ENCODE results near the gene SYNM. TPM values are rescaled to one million over a fixed set of nuclear protein-coding genes. Genes with fewer than 3 reads are reported as not detected.

SYNM gene
- polyA plus RNA-seq, 1 experiment, result 1.8 TPM

- ChIA-PET POLR2A (no interaction called here), CTCF (interaction anchor here (0.9 kb wide), 1 partner anchor 38 kb away, joined by 8 read pairs; no protein-coding TSS in a partner anchor)
- TF ChIP-seq, protein P1, sequence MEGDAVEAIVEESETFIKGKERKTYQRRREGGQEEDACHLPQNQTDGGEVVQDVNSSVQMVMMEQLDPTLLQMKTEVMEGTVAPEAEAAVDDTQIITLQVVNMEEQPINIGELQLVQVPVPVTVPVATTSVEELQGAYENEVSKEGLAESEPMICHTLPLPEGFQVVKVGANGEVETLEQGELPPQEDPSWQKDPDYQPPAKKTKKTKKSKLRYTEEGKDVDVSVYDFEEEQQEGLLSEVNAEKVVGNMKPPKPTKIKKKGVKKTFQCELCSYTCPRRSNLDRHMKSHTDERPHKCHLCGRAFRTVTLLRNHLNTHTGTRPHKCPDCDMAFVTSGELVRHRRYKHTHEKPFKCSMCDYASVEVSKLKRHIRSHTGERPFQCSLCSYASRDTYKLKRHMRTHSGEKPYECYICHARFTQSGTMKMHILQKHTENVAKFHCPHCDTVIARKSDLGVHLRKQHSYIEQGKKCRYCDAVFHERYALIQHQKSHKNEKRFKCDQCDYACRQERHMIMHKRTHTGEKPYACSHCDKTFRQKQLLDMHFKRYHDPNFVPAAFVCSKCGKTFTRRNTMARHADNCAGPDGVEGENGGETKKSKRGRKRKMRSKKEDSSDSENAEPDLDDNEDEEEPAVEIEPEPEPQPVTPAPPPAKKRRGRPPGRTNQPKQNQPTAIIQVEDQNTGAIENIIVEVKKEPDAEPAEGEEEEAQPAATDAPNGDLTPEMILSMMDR (IDR thresholded peaks at IDR 0.05; ENCODE audit: insufficient read depth, low read depth, low read length), result no peak
- Histone ChIP-seq H3K36me3 (ENCODE audit: control insufficient read depth, insufficient read depth, low read length) (peaks cover 2% of the 10 kb centered on the region), H3K27me3 (ENCODE audit: control insufficient read depth, insufficient read depth, low read length) (no peaks in the 10 kb centered on the region), H3K4me3 (ENCODE audit: low read depth, low read length) (no peak overlapping the region)
- DNase-seq (ENCODE audit: low read depth), result no peak
Observed at GRCh38 chr15:99139276-99139675, 34.4 kb downstream of the SYNM start.

DNA sequence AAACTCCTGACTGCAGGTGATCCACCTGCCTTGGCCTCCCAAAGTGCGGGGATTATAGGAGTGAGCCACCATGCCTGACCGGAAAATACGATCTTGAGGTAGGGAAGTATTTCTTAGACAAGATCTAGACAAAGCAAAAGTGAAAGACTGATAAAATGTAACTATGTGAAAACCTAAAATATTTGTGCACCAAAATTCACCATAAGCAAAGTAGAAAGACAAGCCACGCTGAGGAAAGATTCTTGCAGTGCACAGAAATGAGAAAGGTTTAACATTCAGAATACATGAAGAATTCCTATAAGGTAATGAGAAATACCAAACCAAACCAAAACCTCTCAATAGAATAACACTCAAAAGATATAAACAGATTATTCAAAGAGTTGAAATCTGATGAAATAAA is 35.7 kb downstream of the SYNM start:
- ChIA-PET CTCF (no interaction called here), POLR2A (no interaction called here)
- no peaks in the 10 kb centered on the region for H3K27me3 ChIP-seq (ENCODE audit: control insufficient read depth, insufficient read depth, low read length)
- no peak overlapping the region for H3K4me3 ChIP-seq (ENCODE audit: low read depth, low read length)
- peaks cover 2% of the 10 kb centered on the region for H3K36me3 ChIP-seq (ENCODE audit: control insufficient read depth, insufficient read depth, low read length)
- TF ChIP-seq, protein P1 (IDR thresholded peaks at IDR 0.05; ENCODE audit: insufficient read depth, low read depth, low read length), result no peak
- DNase-seq (ENCODE audit: low read depth), result no peak

GRCh38 chr15:99141943-99142342 is 37.1 kb downstream of the SYNM start:
- TF ChIP-seq, protein P1 (IDR thresholded peaks at IDR 0.05; ENCODE audit: insufficient read depth, low read depth, low read length), result no peak
- peaks cover under 1% of the 10 kb centered on the region for H3K36me3 ChIP-seq (ENCODE audit: control insufficient read depth, insufficient read depth, low read length)
- CTCF ChIA-PET, result interaction anchor here (1.1 to 1.7 kb wide), 3 partner anchors 11 to 41 kb away, joined by 3 to 5 read pairs (median 3); no protein-coding TSS in a partner anchor
- H3K27me3 ChIP-seq (ENCODE audit: control insufficient read depth, insufficient read depth, low read length), result no peaks in the 10 kb centered on the region
- H3K4me3 ChIP-seq (ENCODE audit: low read depth, low read length), result no peak overlapping the region
- no peak for DNase-seq (ENCODE audit: low read depth)
- POLR2A ChIA-PET, result no interaction called here

- TF ChIP-seq, protein P1 (IDR thresholded peaks at IDR 0.05; ENCODE audit: insufficient read depth, low read depth, low read length), result no peak
- CTCF ChIA-PET, result interaction anchor here (1.1 to 1.7 kb wide), 3 partner anchors 36 to 546 kb away, joined by 3 to 5 read pairs (median 3); no protein-coding TSS in a partner anchor
- Histone ChIP-seq H3K36me3 (ENCODE audit: control insufficient read depth, insufficient read depth, low read length) (no peaks in the 10 kb centered on the region; the same call in none of the 2 replicates), H3K4me3 (ENCODE audit: low read depth, low read length) (no peak overlapping the region), H3K27me3 (ENCODE audit: control insufficient read depth, insufficient read depth, low read length) (no peaks in the 10 kb centered on the region)
- no peak for DNase-seq (ENCODE audit: low read depth)
- POLR2A ChIA-PET, result no interaction called here
Observed at GRCh38 chr15:99142562-99142961, 37.7 kb downstream of the SYNM start.

GRCh38 chr15:99143242-99143641 is 38.4 kb downstream of the SYNM start:
- DNase-seq (ENCODE audit: low read depth), result no peak
- TF ChIP-seq, protein P1 (IDR thresholded peaks at IDR 0.05; ENCODE audit: insufficient read depth, low read depth, low read length), result no peak
- H3K36me3 ChIP-seq (ENCODE audit: control insufficient read depth, insufficient read depth, low read length), result no peaks in the 10 kb centered on the region; the same call in none of the 2 replicates
- ChIA-PET CTCF (interaction anchor here (1.1 to 1.7 kb wide), 4 partner anchors 8 to 546 kb away, joined by 3 to 5 read pairs (median 3); no protein-coding TSS in a partner anchor), POLR2A (interaction anchor here (0.5 to 0.6 kb wide), 2 partner anchors 27 to 438 kb away, joined by 3 to 4 read pairs; no protein-coding TSS in a partner anchor)
- no peaks in the 10 kb centered on the region for H3K27me3 ChIP-seq (ENCODE audit: control insufficient read depth, insufficient read depth, low read length)
- H3K4me3 ChIP-seq (ENCODE audit: low read depth, low read length), result no peak overlapping the region

Data from BJ (cell line).